Measurements from ENCODE around the gene TMEM163. TPM values are rescaled to one million over a fixed set of nuclear protein-coding genes. Genes with fewer than 3 reads are reported as not detected.

Gene TMEM163
- total and polyA plus RNA-seq, 2 donors, result 5.0 TPM

DNA sequence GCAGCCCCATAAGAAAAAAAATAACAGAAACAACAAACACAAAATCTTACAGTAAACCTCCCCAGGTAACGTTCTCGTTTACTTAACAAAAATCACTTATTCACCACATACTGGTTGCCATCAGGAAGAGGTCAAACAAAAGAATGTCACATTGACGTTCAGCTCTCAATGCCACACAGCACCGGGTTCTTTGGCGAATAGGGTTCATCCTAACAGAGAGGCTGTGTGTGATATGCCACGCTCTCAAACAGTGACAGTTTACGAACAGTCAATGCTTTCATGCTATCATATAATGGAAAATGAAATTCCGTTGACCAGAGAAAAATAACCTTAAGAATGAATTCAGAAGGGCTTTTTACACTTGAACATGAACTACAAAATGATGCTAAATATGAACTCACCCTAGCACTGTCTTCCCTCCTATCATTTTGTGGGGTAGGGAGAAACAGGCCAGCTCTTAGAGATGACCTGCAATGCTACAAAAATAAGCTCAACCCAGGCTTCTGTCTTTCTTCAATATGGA is 2.0 kb downstream of the TMEM163 start:
- Histone ChIP-seq H3K4me1 (ENCODE audit: control insufficient read depth in 2 of 2, insufficient read depth in 2 of 2, low read length in 2 of 2) (peaks cover 21 to 50% of the 10 kb centered on the region in 2 donors), H3K27ac (ENCODE audit: low read depth in 1 of 2, low read length in 1 of 2) (no peak overlapping the region), H3K27me3 (ENCODE audit: control insufficient read depth in 2 of 2, insufficient read depth in 1 of 2, low read length in 1 of 2) (peaks cover 49 to 52% of the 10 kb centered on the region in 2 donors), H3K36me3 (ENCODE audit: control insufficient read depth in 2 of 2, insufficient read depth in 2 of 2, low read length in 1 of 2) (no peaks in the 10 kb centered on the region), H3K9me3 (ENCODE audit: control insufficient read depth in 2 of 2, insufficient read depth in 1 of 2, low read length in 1 of 2) (no peaks in the 10 kb centered on the region), H3K4me3 (ENCODE audit: low read length in 2 of 2) (no peak overlapping the region)
- WGBS, result 80% methylated on average over 8 of the region's 8 CpGs
- DNase-seq (ENCODE audit: low read depth in 6 of 9, low spot score in 9 of 9), result no peak

DNA sequence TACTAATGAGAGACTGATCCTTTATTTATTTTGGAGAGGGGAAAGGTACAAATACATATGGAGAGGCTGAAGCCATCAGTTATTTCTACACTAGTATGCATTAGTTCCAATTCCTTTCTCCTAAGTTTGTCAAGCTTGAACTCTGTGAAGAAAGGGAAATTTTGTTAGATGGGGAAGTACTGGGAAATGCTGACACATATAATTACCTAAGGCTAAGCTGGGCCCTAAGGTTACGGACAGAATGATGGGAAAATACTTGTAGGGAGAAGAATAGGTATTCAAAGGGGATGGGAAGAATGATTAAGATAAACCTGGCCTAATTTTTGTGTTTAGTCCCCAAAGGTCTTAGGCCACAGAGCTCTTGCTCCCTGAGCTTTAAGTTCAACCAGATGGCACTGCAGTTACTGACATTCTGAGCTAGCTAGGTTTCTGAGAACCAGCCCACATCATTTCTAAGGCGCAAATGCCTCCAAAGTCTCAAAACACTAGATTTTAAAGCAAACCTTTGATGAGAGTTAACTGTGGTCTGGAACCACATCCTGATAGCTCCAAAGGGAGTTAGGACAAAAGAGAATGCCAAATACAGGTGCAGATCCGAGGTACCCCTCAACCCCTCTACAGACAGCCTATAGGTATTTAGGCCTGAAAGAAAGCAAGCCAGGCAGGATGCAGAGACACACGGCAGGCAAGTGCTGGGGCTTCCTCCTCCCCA is 2.7 kb downstream of the TMEM163 start:
- no peaks in the 10 kb centered on the region for H3K9me3 ChIP-seq (ENCODE audit: control insufficient read depth in 2 of 2, insufficient read depth in 1 of 2, low read length in 1 of 2)
- peaks cover 43 to 50% of the 10 kb centered on the region in 2 donors for H3K27me3 ChIP-seq (ENCODE audit: control insufficient read depth in 2 of 2, insufficient read depth in 1 of 2, low read length in 1 of 2)
- H3K27ac ChIP-seq (ENCODE audit: low read depth in 1 of 2, low read length in 1 of 2), result no peak overlapping the region
- 34% methylated on average over 4 of the region's 4 CpGs for WGBS
- H3K4me3 ChIP-seq (ENCODE audit: low read length in 2 of 2), result no peak overlapping the region
- peak in 1 of 9 donors; percentile 73 for DNase-seq (ENCODE audit: low read depth in 6 of 9, low spot score in 9 of 9)
- no peaks in the 10 kb centered on the region for H3K36me3 ChIP-seq (ENCODE audit: control insufficient read depth in 2 of 2, insufficient read depth in 2 of 2, low read length in 1 of 2)
- peaks cover 21 to 50% of the 10 kb centered on the region in 2 donors for H3K4me1 ChIP-seq (ENCODE audit: control insufficient read depth in 2 of 2, insufficient read depth in 2 of 2, low read length in 2 of 2)

DNA sequence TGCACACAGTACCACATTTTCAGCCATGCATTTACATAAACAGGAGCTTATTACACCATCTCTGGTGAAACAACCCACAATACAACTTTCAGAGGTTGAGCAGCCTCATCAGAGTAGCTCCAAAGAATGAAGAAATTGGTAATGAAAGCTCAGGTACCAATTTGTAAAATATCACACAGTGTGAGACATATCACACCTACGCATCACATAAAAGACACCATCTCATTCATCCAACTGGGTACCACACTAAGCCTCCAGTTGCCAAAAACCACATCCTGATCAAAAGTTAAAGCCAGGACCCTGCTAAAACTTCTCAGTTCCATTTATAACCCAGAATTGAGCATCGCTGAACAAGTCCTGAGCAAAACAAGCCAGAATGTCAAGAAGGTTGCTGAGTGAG is 4.6 kb downstream of the TMEM163 start:
- Histone ChIP-seq H3K27ac (ENCODE audit: low read depth in 1 of 2, low read length in 1 of 2) (no peak overlapping the region), H3K36me3 (ENCODE audit: control insufficient read depth in 2 of 2, insufficient read depth in 2 of 2, low read length in 1 of 2) (no peaks in the 10 kb centered on the region), H3K9me3 (ENCODE audit: control insufficient read depth in 2 of 2, insufficient read depth in 1 of 2, low read length in 1 of 2) (no peaks in the 10 kb centered on the region), H3K4me3 (ENCODE audit: low read length in 2 of 2) (no peak overlapping the region), H3K4me1 (ENCODE audit: control insufficient read depth in 2 of 2, insufficient read depth in 2 of 2, low read length in 2 of 2) (peaks cover 18 to 48% of the 10 kb centered on the region in 2 donors), H3K27me3 (ENCODE audit: control insufficient read depth in 2 of 2, insufficient read depth in 1 of 2, low read length in 1 of 2) (peaks cover 26 to 35% of the 10 kb centered on the region in 2 donors)
- DNase-seq (ENCODE audit: low read depth in 6 of 9, low spot score in 9 of 9), result no peak
- 63% methylated on average over 2 of the region's 2 CpGs for WGBS

- Histone ChIP-seq H3K36me3 (ENCODE audit: control insufficient read depth in 2 of 2, insufficient read depth in 2 of 2, low read length in 1 of 2) (no peaks in the 10 kb centered on the region), H3K9me3 (ENCODE audit: control insufficient read depth in 2 of 2, insufficient read depth in 1 of 2, low read length in 1 of 2) (no peaks in the 10 kb centered on the region), H3K4me1 (ENCODE audit: control insufficient read depth in 2 of 2, insufficient read depth in 2 of 2, low read length in 2 of 2) (peaks cover 15 to 46% of the 10 kb centered on the region in 2 donors), H3K4me3 (ENCODE audit: low read length in 2 of 2) (no peak overlapping the region), H3K27ac (ENCODE audit: low read depth in 1 of 2, low read length in 1 of 2) (no peak overlapping the region), H3K27me3 (ENCODE audit: control insufficient read depth in 2 of 2, insufficient read depth in 1 of 2, low read length in 1 of 2) (peaks cover 23 to 29% of the 10 kb centered on the region in 2 donors)
- DNase-seq (ENCODE audit: low read depth in 6 of 9, low spot score in 9 of 9), result no peak
- WGBS, result 96% methylated on average over 1 of the region's 1 CpG
Measured at GRCh38 chr2:134713606-134714005, 5.2 kb downstream of the TMEM163 start.

GRCh38 chr2:134713176-134713575 is 5.6 kb downstream of the TMEM163 start:
- 34% methylated on average over 11 of the region's 11 CpGs for WGBS
- Histone ChIP-seq H3K4me3 (ENCODE audit: low read length in 2 of 2) (no peak overlapping the region), H3K27ac (ENCODE audit: low read depth in 1 of 2, low read length in 1 of 2) (no peak overlapping the region), H3K9me3 (ENCODE audit: control insufficient read depth in 2 of 2, insufficient read depth in 1 of 2, low read length in 1 of 2) (no peaks in the 10 kb centered on the region), H3K27me3 (ENCODE audit: control insufficient read depth in 2 of 2, insufficient read depth in 1 of 2, low read length in 1 of 2) (peaks cover 18 to 24% of the 10 kb centered on the region in 2 donors), H3K36me3 (ENCODE audit: control insufficient read depth in 2 of 2, insufficient read depth in 2 of 2, low read length in 1 of 2) (no peaks in the 10 kb centered on the region), H3K4me1 (ENCODE audit: control insufficient read depth in 2 of 2, insufficient read depth in 2 of 2, low read length in 2 of 2) (peaks cover 11 to 44% of the 10 kb centered on the region in 2 donors)
- no peak for DNase-seq (ENCODE audit: low read depth in 6 of 9, low spot score in 9 of 9)

DNA sequence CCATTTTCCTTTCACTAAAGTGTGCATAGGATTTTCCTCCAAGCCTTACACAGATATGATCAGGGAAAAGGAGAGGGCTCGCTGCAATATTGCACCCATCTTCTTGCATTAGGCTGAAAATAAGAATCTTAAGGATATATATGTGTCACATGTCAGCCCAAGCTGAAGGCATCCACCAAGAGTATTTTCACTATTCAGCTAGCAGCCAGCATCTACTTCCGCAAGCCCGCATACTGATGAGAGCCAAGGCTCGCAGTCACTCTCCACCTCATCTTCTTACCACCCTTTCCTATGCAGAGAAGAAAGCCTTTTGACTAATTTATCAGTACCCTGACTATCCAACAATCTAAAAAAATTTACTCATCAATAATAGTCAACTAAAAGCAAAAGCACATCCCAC is 6.1 kb downstream of the TMEM163 start:
- no peak for DNase-seq (ENCODE audit: low read depth in 6 of 9, low spot score in 9 of 9)
- H3K4me3 ChIP-seq (ENCODE audit: low read length in 2 of 2), result no peak overlapping the region
- H3K36me3 ChIP-seq (ENCODE audit: control insufficient read depth in 2 of 2, insufficient read depth in 2 of 2, low read length in 1 of 2), result no peaks in the 10 kb centered on the region
- H3K9me3 ChIP-seq (ENCODE audit: control insufficient read depth in 2 of 2, insufficient read depth in 1 of 2, low read length in 1 of 2), result no peaks in the 10 kb centered on the region
- peaks cover 8 to 39% of the 10 kb centered on the region in 2 donors for H3K4me1 ChIP-seq (ENCODE audit: control insufficient read depth in 2 of 2, insufficient read depth in 2 of 2, low read length in 2 of 2)
- no peak overlapping the region for H3K27ac ChIP-seq (ENCODE audit: low read depth in 1 of 2, low read length in 1 of 2)
- 38% methylated on average over 4 of the region's 4 CpGs for WGBS
- H3K27me3 ChIP-seq (ENCODE audit: control insufficient read depth in 2 of 2, insufficient read depth in 1 of 2, low read length in 1 of 2), result peaks cover 14 to 20% of the 10 kb centered on the region in 2 donors

DNA sequence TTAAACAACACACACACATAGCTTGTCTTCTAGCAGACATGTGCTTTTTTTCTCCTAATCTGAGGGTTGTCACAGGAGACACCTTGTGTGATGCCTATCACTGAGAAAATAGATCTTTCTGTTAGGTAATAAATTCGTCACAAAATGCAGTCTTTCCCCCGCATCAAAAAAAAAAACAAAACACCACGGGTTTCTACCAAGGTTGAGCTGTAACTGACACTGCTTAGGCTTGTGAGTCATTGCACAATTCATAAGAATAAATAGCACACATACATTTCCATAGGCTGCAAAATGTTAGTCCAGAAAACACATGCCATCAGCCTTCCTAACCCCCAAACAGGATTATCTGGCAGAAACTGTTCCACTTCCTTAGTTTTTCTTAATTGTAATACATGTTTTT is 6.5 kb downstream of the TMEM163 start:
- no peak overlapping the region for H3K27ac ChIP-seq (ENCODE audit: low read depth in 1 of 2, low read length in 1 of 2)
- peaks cover 10 to 15% of the 10 kb centered on the region in 2 donors for H3K27me3 ChIP-seq (ENCODE audit: control insufficient read depth in 2 of 2, insufficient read depth in 1 of 2, low read length in 1 of 2)
- no peaks in the 10 kb centered on the region for H3K9me3 ChIP-seq (ENCODE audit: control insufficient read depth in 2 of 2, insufficient read depth in 1 of 2, low read length in 1 of 2)
- 27% methylated on average over 3 of the region's 3 CpGs for WGBS
- H3K4me3 ChIP-seq (ENCODE audit: low read length in 2 of 2), result no peak overlapping the region
- DNase-seq (ENCODE audit: low read depth in 6 of 9, low spot score in 9 of 9), result no peak
- no peaks in the 10 kb centered on the region for H3K36me3 ChIP-seq (ENCODE audit: control insufficient read depth in 2 of 2, insufficient read depth in 2 of 2, low read length in 1 of 2)
- H3K4me1 ChIP-seq (ENCODE audit: control insufficient read depth in 2 of 2, insufficient read depth in 2 of 2, low read length in 2 of 2), result peaks cover 8 to 36% of the 10 kb centered on the region in 2 donors

- WGBS, result 64% methylated on average over 3 of the region's 3 CpGs
- DNase-seq (ENCODE audit: low read depth in 6 of 9, low spot score in 9 of 9), result no peak
- Histone ChIP-seq H3K4me3 (ENCODE audit: low read length in 2 of 2) (no peak overlapping the region), H3K4me1 (ENCODE audit: control insufficient read depth in 2 of 2, insufficient read depth in 2 of 2, low read length in 2 of 2) (peaks cover 10 to 39% of the 10 kb centered on the region in 2 donors), H3K9me3 (ENCODE audit: control insufficient read depth in 2 of 2, insufficient read depth in 1 of 2, low read length in 1 of 2) (no peaks in the 10 kb centered on the region), H3K36me3 (ENCODE audit: control insufficient read depth in 2 of 2, insufficient read depth in 2 of 2, low read length in 1 of 2) (no peaks in the 10 kb centered on the region), H3K27ac (ENCODE audit: low read depth in 1 of 2, low read length in 1 of 2) (no peak overlapping the region), H3K27me3 (ENCODE audit: control insufficient read depth in 2 of 2, insufficient read depth in 1 of 2, low read length in 1 of 2) (peaks cover 4 to 9% of the 10 kb centered on the region in 2 donors)
Measured at GRCh38 chr2:134711692-134712091, 7.1 kb downstream of the TMEM163 start.

- Histone ChIP-seq H3K4me3 (ENCODE audit: low read length in 2 of 2) (no peak overlapping the region), H3K27ac (ENCODE audit: low read depth in 1 of 2, low read length in 1 of 2) (no peak overlapping the region), H3K36me3 (ENCODE audit: control insufficient read depth in 2 of 2, insufficient read depth in 2 of 2, low read length in 1 of 2) (no peaks in the 10 kb centered on the region), H3K9me3 (ENCODE audit: control insufficient read depth in 2 of 2, insufficient read depth in 1 of 2, low read length in 1 of 2) (no peaks in the 10 kb centered on the region), H3K27me3 (ENCODE audit: control insufficient read depth in 2 of 2, insufficient read depth in 1 of 2, low read length in 1 of 2) (peaks cover 5 to 12% of the 10 kb centered on the region in 2 donors), H3K4me1 (ENCODE audit: control insufficient read depth in 2 of 2, insufficient read depth in 2 of 2, low read length in 2 of 2) (peaks cover 4 to 16% of the 10 kb centered on the region in 2 donors)
- no peak for DNase-seq (ENCODE audit: low read depth in 6 of 9, low spot score in 9 of 9)
- 90% methylated on average over 5 of the region's 5 CpGs for WGBS
Measured at GRCh38 chr2:134707330-134707676, 11.5 kb downstream of the TMEM163 start.

All from thymus (tissue), 11 donors.